HuH-7 (cell line): ENCODE data around the gene RACGAP1.

Experiments used
- DNase-seq: peaks from one replicate; pipeline ENCODE4 v3.0.0; 2011; ENCODE audit warnings: low spot score

Gene RACGAP1

GRCh38 chr12:49941556-49942511 lies 83.5 kb downstream of the RACGAP1 start:
- no peak for DNase-seq

GRCh38 chr12:49939707-49940106 lies 85.6 kb downstream of the RACGAP1 start:
- DNase-seq, result no peak

GRCh38 chr12:49939307-49939706 lies 86.0 kb downstream of the RACGAP1 start:
- no peak for DNase-seq
